HepG2 (cell line): ENCODE measurements around the gene TEKT3. TPM values are rescaled to one million over a fixed set of nuclear protein-coding genes. Genes with fewer than 3 reads are reported as not detected.

ENCODE experiments used
- ADNP ChIP-seq: sonication (generic); formaldehyde crosslinking; IDR thresholded peaks from 2 replicates; pipeline ENCODE4 v1.4.0; 2020; ENCODE audit warnings: missing genetic modification reagents
- AHDC1 ChIP-seq: sonication (generic); formaldehyde crosslinking; IDR thresholded peaks from 2 replicates; pipeline ENCODE4 v1.5.1; 2020; ENCODE audit warnings: mild to moderate bottlenecking, missing genetic modification reagents, borderline replicate concordance
- CBX1 ChIP-seq: IDR thresholded peaks from one replicate; pipeline ENCODE4 v1.6.1; 2016; ENCODE audit warnings: antibody characterized with exemption, low read depth
- HMG20B ChIP-seq: conservative IDR thresholded peaks from 2 replicates; pipeline ENCODE4 v1.6.1; 2016; ENCODE audit warnings: missing genetic modification reagents, missing compliant biosample characterization
- PREB ChIP-seq: sonication (generic); formaldehyde crosslinking; IDR thresholded peaks from 2 replicates; pipeline ENCODE4 v1.4.0; 2020; ENCODE audit warnings: missing genetic modification reagents
- ZBTB40 ChIP-seq, 2 experiments: fragments of 450-650 bp in 1 of 2; sonication (generic) in 1 of 2; formaldehyde crosslinking in 1 of 2; IDR thresholded peaks; 2 replicates each; pipeline versions ENCODE4 v1.6.1 to v1.8.0; 2016 to 2022; ENCODE audit warnings: antibody characterized with exemption in 1 of 2, mild to moderate bottlenecking in 1 of 2, missing genetic modification reagents in 1 of 2
- ZBTB8A ChIP-seq: sonication (generic); formaldehyde crosslinking; IDR thresholded peaks from 2 replicates; pipeline ENCODE4 v1.4.0; 2020; ENCODE audit warnings: mild to moderate bottlenecking, low read depth, missing genetic modification reagents, borderline replicate concordance
- ZFP1 ChIP-seq: IDR thresholded peaks from 2 replicates; pipeline ENCODE4 v1.6.1; 2016
- ZNF296 ChIP-seq: sonication (generic); formaldehyde crosslinking; conservative IDR thresholded peaks from 2 replicates; pipeline ENCODE4 v1.5.0; 2020; ENCODE audit warnings: mild to moderate bottlenecking, missing genetic modification reagents
- ZNF317 ChIP-seq: sonication (generic); formaldehyde crosslinking; IDR thresholded peaks from 2 replicates; pipeline ENCODE4 v1.5.0; 2020; ENCODE audit warnings: mild to moderate bottlenecking, missing genetic modification reagents
- ZNF329 ChIP-seq: sonication (generic); formaldehyde crosslinking; IDR thresholded peaks from 2 replicates; pipeline ENCODE4 v1.9.0; 2021; ENCODE audit warnings: low read depth, mild to moderate bottlenecking, missing genetic modification reagents
- ZNF672 ChIP-seq: sonication (generic); formaldehyde crosslinking; IDR thresholded peaks from 2 replicates; pipeline ENCODE4 v1.8.1; 2022; ENCODE audit warnings: missing genetic modification reagents
- ZSCAN31 ChIP-seq: sonication (generic); formaldehyde crosslinking; IDR thresholded peaks from 2 replicates; pipeline ENCODE4 v1.5.0; 2020; ENCODE audit warnings: low read depth, mild to moderate bottlenecking, missing genetic modification reagents
- polyA plus RNA-seq, 8 experiments: library from polyadenylated mRNA; depleted of rRNA in 3 of 8; stranded (reverse) in 7 of 8; unstranded in 1 of 8; fragments of >200 nt; fragmentation: Illumina TruSeq in 4 of 8; extraction: Trizol in 4 of 8; gene quantifications; 2 replicates each; pipeline versions ENCODE4 v1.2.1 to v1.2.3, GENCODE V29; 2011 to 2016; ENCODE audit warnings: low read depth in 4 of 8, missing spikeins in 1 of 8, mixed read lengths in 1 of 8; ENCODE audit not compliant: insufficient read depth in 1 of 8
- total RNA-seq, 5 experiments: library from RNA; depleted of rRNA; stranded (reverse); fragments of >200 nt; fragmentation: Illumina TruSeq; extraction: Trizol; gene quantifications; 2 replicates each; pipeline ENCODE4 v1.2.3, GENCODE V29; 2016; ENCODE audit warnings: low read depth in 1 of 5

Gene TEKT3
- total and polyA plus RNA-seq, 2 of the 13 experiments (the other 11 are each of a cell fraction or from before 2014, with no cell fraction given), result 0.58 to 0.82 TPM

- TF ChIP-seq ZBTB40 (IDR thresholded peaks at IDR 0.05) (no peak), ZBTB40 (CRISPR knock-in tag; IDR thresholded peaks at IDR 0.05) (no peak), ZFP1 (CRISPR knock-in tag) (no peak), ZNF329 (CRISPR knock-in tag) (no peak), ZNF296 (CRISPR knock-in tag) (no peak), ZNF672 (CRISPR knock-in tag) (no peak), ZSCAN31 (CRISPR knock-in tag) (no peak; the same call in none of the 2 replicates), ADNP (CRISPR knock-in tag) (no peak), PREB (CRISPR knock-in tag) (no peak), ZBTB8A (CRISPR knock-in tag) (no peak), AHDC1 (no peak), ZNF317 (CRISPR knock-in tag) (no peak), CBX1 (no peak), HMG20B (CRISPR knock-in tag) (no peak)
Measured at GRCh38 chr17:15260376-15261257, 80.8 kb downstream of the TEKT3 start (continued).
